K562 (cell line): ENCODE data around the gene PCDH9. TPM values are rescaled to one million over a fixed set of nuclear protein-coding genes. Genes with fewer than 3 reads are reported as not detected.

Experiments used
- BACH1 ChIP-seq: fragments of 200-800 bp; sonication (Bioruptor generic); IDR thresholded peaks from 2 replicates; pipeline ENCODE4 v1.6.1; 2016; ENCODE audit warnings: missing genetic modification characterization, missing compliant biosample characterization
- HNRNPLL ChIP-seq: fragments of 200-400 bp; formaldehyde crosslinking; IDR thresholded peaks from 2 replicates; pipeline ENCODE4 v1.6.1; 2017; ENCODE audit warnings: low read length, low read depth, mild to moderate bottlenecking; ENCODE audit not compliant: poor library complexity, severe bottlenecking
- POLR3G ChIP-seq: IDR thresholded peaks from 2 replicates; pipeline ENCODE4 v1.6.1; 2011; ENCODE audit not compliant: insufficient read length, insufficient replicate concordance; ENCODE audit errors: extremely low read depth
- STAT6 ChIP-seq: sonication (generic); formaldehyde crosslinking; IDR thresholded peaks from 2 replicates; pipeline ENCODE4 v1.8.1; 2023; ENCODE audit warnings: mild to moderate bottlenecking, missing genetic modification reagents
- ZBTB40 ChIP-seq, 2 experiments: fragments of 450-650 bp in 1 of 2; sonication (generic) in 1 of 2; formaldehyde crosslinking in 1 of 2; IDR thresholded peaks; 2 replicates each; pipeline versions ENCODE4 v1.7.1 to v1.9.0; 2016 to 2022; ENCODE audit warnings: inconsistent platforms in 1 of 2, mild to moderate bottlenecking in 1 of 2, missing genetic modification reagents in 1 of 2
- ZNF277 ChIP-seq: fragments of 250-450 bp; sonication (Bioruptor Pico); IDR thresholded peaks from 2 replicates; pipeline ENCODE4 v1.8.0; 2022; ENCODE audit warnings: inconsistent platforms, mild to moderate bottlenecking, moderate library complexity, borderline replicate concordance
- polyA plus RNA-seq, 8 experiments: library from polyadenylated mRNA; depleted of rRNA in 4 of 8; stranded (reverse) in 5 of 8; unstranded in 3 of 8; fragments of >200 nt; fragmentation: Nextera tagmentation in 2 of 8; fragmentation: Illumina TruSeq in 1 of 8; extraction: Ambion mirVana in 2 of 8; extraction: Trizol in 1 of 8; gene quantifications; 2 replicates each; pipeline versions ENCODE4 v1.2.1 to v1.2.3, GENCODE V29; 2011 to 2014; ENCODE audit warnings: inconsistent platforms in 1 of 8, missing spikeins in 1 of 8
- total RNA-seq, 7 experiments: library from RNA; depleted of rRNA in 6 of 7; stranded (reverse); fragments of >200 nt in 6 of 7; fragmentation: Illumina TruSeq in 2 of 7; extraction: Trizol in 2 of 7; gene quantifications; 2 replicates each; pipeline versions ENCODE4 v1.2.1 to v1.2.3, GENCODE V29; 2011 to 2021; ENCODE audit warnings: low replicate concordance in 1 of 7

The PCDH9 gene
- total and polyA plus RNA-seq, 9 of the 15 experiments (the other 6 are each of a cell fraction or from before 2014, with no cell fraction given) = 1.1 to 6.7 (median 4.9) TPM

GRCh38 chr13:67003743-67004142 lies 226.4 kb downstream of the PCDH9 start (continued):
- TF ChIP-seq ZBTB40 (IDR thresholded peaks at IDR 0.05) (no peak), ZBTB40 (CRISPR knock-in tag; IDR thresholded peaks at IDR 0.05) (no peak), BACH1 (tag) (no peak), HNRNPLL (no peak), ZNF277 (CRISPR knock-in tag) (no peak), POLR3G (no peak), STAT6 (no peak)
